Stimulated activated CD4-positive, alpha-beta T cell treated with anti-CD3 and anti-CD28 coated beads, TNF-alpha, amount 100 ng/mL, for 4 hours (primary cell): ENCODE data around the gene ANTXR1.

ENCODE experiments used
- DNase-seq, 3 experiments: peaks; one replicate each; pipeline ENCODE4 v3.0.0-alpha.2; 2020; ENCODE audit warnings: low read depth in 3 of 3

ANTXR1 gene

DNA sequence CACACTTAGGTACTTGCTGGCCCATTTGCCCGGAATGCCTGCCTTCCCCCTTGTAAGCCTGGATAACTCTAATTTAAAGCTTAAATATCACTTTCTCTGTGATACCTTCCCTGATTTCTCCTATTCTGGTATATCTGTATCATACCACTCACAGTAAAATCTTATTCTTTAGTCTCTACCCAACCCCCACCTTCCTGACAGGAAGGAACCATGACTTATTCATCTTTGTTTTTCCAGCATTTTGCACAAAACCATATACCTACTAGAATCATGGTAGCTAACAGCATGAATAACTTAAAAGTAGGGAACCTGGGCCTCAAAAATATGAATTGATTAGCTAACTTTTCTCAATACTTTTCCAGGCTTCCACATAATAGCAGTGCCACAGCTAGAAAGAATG is 262.5 kb downstream of the ANTXR1 start:
- no peak for DNase-seq

DNA sequence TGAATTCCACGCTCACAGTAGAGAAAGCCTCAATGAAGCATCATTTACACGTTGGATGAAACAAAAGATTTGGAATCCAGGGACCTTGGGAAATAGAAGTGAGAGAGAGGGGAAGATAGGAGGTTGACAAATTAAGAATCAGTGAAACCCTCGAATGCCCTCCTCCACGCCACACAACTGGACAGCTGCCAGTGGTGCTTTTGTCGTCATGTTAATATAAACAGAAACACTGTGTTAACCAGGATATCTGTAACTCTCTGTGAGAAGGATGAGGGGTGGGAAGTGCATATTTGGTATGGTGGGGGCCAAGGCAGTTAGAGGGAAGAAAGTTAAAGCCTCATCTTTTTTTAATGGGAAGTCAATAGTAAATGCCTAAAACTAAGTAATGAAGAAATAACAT is 265.4 kb downstream of the ANTXR1 start:
- DNase-seq, result no peak

- DNase-seq, result no peak
Measured at GRCh38 chr2:69279211-69279610, 266.2 kb downstream of the ANTXR1 start.

DNA sequence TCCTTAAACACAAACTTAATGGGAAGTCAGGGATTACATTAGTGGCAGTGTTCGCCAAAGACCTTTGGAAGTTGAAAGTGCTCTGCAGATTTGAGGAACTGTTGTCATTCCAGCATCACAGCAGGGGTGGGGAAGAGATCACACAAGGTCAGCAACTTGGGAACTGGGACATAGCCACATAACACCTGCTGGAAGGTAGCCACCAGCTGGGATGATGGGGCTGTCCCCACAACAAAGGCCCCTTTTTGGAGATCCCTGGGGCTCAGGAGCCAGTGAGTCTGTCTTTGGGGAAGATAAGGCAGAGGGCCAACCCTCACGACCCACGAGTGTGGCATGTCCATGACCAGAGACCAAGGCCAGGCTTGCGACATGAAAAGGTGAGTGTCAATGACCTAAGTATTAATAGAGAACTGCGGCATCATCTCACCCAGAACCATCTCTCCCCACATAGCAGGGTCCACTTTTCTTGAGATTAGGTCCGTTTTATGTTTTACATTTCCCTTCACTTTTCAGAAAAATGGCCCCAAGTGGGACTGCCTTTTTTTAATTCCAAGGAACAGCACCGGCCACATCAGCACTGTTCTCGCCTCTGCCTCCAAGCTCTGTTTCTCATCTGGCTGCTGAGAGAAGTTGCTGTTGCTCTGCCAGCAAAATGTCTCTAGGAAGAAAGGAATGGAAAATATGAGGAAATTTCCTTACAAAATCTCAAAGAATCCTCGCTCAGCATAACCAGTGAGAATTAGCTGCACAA is 267.1 kb downstream of the ANTXR1 start:
- no peak for DNase-seq

- no peak for DNase-seq
Measured at GRCh38 chr2:69280796-69281412, 267.9 kb downstream of the ANTXR1 start.

DNA sequence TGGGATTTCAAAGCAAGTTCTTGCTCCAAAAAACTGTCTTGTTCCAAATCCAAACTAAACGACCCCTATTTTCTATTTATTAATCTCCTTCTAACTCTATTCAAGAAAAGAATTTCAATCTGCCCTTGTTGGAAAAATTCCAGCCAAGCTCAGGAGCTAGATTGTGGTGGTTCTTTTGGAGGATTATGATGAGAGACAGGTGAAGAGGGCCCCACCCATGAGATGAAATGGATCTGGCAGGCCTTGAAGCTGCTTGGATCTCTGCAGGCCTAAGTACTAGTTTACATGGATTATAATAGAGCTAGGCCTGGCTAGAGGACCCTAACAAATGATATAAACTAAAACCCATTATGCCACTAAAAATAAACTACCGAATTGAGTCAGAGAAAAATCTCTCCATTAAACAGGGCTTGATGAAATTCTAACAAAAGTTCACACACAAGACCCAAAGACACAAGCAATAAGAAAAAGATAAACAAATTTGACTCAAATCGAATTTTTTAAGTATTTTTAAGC is 272.5 kb downstream of the ANTXR1 start:
- no peak for DNase-seq

DNA sequence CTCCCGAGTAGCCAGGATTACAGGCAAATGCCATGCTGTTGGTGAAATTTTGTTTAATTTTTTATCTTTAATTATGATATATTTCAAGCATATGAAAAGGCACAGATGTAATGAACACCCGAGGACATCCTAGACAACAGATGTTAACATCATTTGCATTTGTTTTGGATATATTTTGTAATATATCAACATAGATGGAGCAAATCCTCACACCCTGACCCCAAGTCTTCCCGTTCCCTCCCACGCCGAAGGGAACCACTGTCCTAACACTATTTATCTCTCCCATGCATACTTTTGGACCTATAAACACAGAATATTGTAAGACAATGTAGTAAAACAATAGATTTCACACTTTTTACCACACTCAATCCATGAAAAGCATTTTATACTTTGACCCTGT is 274.6 kb downstream of the ANTXR1 start:
- DNase-seq, result no peak

DNA sequence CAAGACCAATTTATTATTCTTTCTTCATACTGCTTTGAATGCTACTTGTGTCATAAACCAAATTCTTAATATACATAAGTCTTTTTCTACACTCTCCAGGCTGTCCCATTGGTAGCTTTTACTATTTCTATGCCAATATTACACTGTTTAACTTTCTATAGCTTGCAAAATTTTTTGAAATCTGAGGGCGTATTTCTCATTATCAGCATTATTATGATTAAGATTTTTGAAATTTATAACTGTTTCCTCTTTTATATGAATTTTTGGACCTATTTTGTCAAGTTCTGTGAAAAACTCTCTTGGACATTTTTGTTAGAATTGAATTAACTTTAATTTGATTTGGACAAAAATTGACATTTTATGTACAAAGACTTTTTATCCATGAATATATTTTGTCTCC is 275.4 kb downstream of the ANTXR1 start:
- DNase-seq, result no peak

- no peak for DNase-seq
Measured at GRCh38 chr2:69291004-69291650, 278.1 kb downstream of the ANTXR1 start.

DNA sequence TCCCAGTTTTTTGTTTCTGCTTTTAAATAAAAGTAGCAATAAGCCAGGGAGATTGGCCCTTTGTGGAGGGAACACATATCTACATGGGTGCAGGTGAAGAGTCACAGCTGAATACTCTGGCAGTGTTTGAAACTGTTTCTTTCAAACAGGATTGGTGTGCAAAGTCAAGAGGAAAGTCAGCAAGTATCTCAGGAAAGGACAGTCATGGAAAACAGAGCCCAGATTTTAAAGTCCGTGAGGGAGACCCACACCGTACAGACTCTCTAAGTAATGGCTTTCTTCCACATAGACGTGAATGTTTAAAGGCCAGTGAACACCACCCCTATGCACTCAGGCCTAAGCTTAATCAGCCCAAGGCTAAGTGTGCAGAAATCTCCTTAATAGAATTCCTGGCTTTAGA is 278.7 kb downstream of the ANTXR1 start:
- no peak for DNase-seq

DNA sequence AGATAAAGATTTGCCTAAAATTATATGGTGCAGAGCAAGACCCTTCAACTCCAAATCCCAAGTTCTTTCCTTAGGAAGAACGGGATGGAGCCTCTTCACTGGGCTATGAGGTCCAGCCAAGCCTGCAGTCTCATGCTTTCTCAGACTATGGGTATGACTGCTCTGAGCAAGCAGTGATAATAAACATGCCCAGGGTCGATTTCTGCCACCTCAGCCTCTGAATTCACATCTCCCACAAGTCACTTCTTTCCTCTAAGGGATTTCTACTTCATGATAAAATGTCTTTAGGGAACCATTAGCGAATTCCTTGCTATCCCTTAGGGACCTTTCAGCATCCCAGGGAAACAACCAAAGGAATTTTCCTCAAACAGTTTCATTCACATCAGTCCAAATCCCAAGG is 279.3 kb downstream of the ANTXR1 start:
- DNase-seq, result no peak

DNA sequence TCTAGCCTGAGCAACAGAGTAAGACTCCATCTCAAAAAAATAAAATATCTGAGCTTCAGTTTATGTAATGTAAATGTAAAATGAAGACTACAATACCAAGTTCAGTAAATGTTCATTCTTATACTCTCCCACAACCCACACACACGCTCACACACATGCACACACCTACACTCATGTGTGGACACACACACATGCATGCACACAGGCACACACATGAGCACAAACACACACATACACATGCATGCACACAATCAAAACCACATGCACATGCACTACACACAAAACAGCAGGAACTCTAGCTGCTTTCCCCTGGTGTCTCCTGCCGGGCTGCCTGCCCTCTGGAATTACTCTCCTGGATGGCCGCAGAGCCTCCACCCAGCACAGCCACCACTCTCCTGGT is 283.4 kb downstream of the ANTXR1 start:
- no peak for DNase-seq

DNA sequence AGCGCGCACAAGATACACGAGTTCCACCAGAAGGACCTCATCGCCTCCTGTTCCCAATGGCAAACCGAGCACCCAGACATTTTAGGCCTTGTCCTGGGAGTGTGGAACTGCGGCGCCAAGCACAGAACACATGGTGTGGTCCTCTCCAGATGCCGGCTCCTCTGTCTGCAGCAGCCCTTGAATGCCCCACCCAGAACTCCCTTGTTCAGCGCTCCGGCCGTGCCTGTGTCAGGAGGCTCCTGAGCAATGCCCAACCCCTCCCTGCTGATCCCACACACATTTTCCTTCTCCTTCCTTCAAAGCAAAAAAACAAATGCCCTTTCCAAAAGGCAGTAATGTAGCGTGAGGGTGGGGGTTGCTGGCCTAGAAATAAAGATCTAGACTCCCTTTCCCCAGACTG is 284.2 kb downstream of the ANTXR1 start:
- DNase-seq, result no peak

DNA sequence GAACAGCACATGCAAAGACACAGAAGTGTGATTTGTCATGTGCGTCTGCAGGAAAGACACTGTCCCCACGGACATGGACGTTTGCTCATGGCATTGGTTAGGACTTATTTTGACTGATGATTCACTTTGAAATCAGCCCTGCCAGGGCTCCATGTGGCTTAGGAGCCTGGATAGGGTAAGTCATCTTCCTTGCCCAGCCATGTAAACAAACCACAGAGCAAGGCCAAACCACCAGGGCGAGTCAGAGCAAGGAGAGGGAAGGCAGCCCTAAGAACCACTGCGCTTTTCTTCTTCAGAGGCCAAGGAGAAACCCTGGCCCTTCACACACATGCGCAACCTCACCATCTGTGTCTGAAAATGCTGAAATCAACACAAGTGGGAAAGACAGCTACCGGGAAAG is 285.3 kb downstream of the ANTXR1 start:
- no peak for DNase-seq

- no peak for DNase-seq
Measured at GRCh38 chr2:69298862-69299261, 285.9 kb downstream of the ANTXR1 start.
